OCI-LY7 (cell line): Measurements from ENCODE around the gene ENTPD1. TPM values are rescaled to one million over a fixed set of nuclear protein-coding genes. Genes with fewer than 3 reads are reported as not detected.
"Not testable (repeated sequence)": the region's sequence is repeated elsewhere in the genome, so short reads cannot be mapped to it uniquely, and the experiment has no call there.

Source experiments
- BruUV-seq: library from RNA; stranded (reverse); fragments of 400-500 nt; replicated peaks from 2 replicates; lab custom pipeline; 2021; lab: Mats Ljungman, UMichigan
- CTCF ChIA-PET: fragments of 300-600 bp; sonication (Branson Sonifier 250); formaldehyde crosslinking; loops from one replicate; lab custom pipeline; 2022; ENCODE audit warnings: antibody characterized with exemption; ENCODE audit not compliant: unreplicated experiment; lab: Charles Lee
- POLR2A ChIA-PET: fragments of 300-600 bp; sonication (Branson Sonifier 250); formaldehyde crosslinking; loops from one replicate; lab custom pipeline; 2022; ENCODE audit warnings: antibody characterized with exemption; lab: Charles Lee
- DNase-seq: peaks from one replicate; pipeline ENCODE4 v3.0.0-alpha.2; 2015; ENCODE audit warnings: low spot score
- H2AFZ ChIP-seq: fragments of 200-600 bp; sonication (generic), shearing (Covaris generic); 2 replicates; pipeline ENCODE4 v1.6.1; 2014; ENCODE audit warnings: mild to moderate bottlenecking, antibody characterized with exemption, low read length, moderate library complexity
- H3K27ac ChIP-seq: fragments of 200-600 bp; sonication (generic); 2 replicates; pipeline ENCODE4 v1.5.1; 2014; ENCODE audit warnings: mixed run types, low read depth, mild to moderate bottlenecking, moderate library complexity, low read length, inconsistent platforms; ENCODE audit not compliant: poor library complexity, severe bottlenecking
- H3K36me3 ChIP-seq: fragments of 200-600 bp; sonication (generic); 2 replicates; pipeline ENCODE4 v1.6.1; 2014; ENCODE audit warnings: mild to moderate bottlenecking, antibody characterized with exemption, low read length, moderate library complexity, mixed read lengths; ENCODE audit not compliant: insufficient read depth
- H3K4me1 ChIP-seq: fragments of 200-600 bp; sonication (generic); 2 replicates; pipeline ENCODE4 v1.5.1; 2014; ENCODE audit warnings: mild to moderate bottlenecking, low read length; ENCODE audit not compliant: insufficient read depth, poor library complexity, severe bottlenecking
- H3K4me2 ChIP-seq: fragments of 200-600 bp; sonication (generic); 2 replicates; pipeline ENCODE4 v1.6.1; 2014; ENCODE audit warnings: mild to moderate bottlenecking, low read length
- H3K4me3 ChIP-seq: fragments of 200-600 bp; sonication (generic); 2 replicates; pipeline ENCODE4 v1.5.1; 2014; ENCODE audit warnings: mild to moderate bottlenecking, low read depth, low read length; ENCODE audit not compliant: poor library complexity, severe bottlenecking
- H3K79me2 ChIP-seq: fragments of 200-600 bp; sonication (generic); 2 replicates; pipeline ENCODE4 v1.6.1; 2016; ENCODE audit warnings: low read depth, mild to moderate bottlenecking, low read length, moderate library complexity, mixed read lengths; ENCODE audit not compliant: insufficient read depth
- H3K9me2 ChIP-seq: fragments of 200-600 bp; sonication (generic); 2 replicates; pipeline ENCODE4 v1.6.1; 2016; ENCODE audit warnings: mild to moderate bottlenecking, low read length, mixed read lengths; ENCODE audit not compliant: insufficient read depth
- H3K9me3 ChIP-seq: fragments of 200-600 bp; sonication (generic); 2 replicates; pipeline ENCODE4 v1.6.1; 2014; ENCODE audit warnings: mild to moderate bottlenecking, mixed run types, low read length, mixed read lengths
- H4K20me1 ChIP-seq: fragments of 200-600 bp; sonication (generic); 2 replicates; pipeline ENCODE4 v1.6.1; 2014; ENCODE audit warnings: mild to moderate bottlenecking, antibody characterized with exemption, low read length, moderate library complexity, mixed read lengths; ENCODE audit not compliant: insufficient read depth
- CTCF ChIP-seq: fragments of 200-600 bp; sonication (generic); conservative IDR thresholded peaks from 2 replicates; pipeline ENCODE4 v1.5.1; 2014; ENCODE audit warnings: mild to moderate bottlenecking, antibody characterized with exemption, low read length, moderate library complexity, mixed read lengths
- EZH2phosphoT487 ChIP-seq: fragments of 200-600 bp; sonication (generic); IDR thresholded peaks from 2 replicates; pipeline ENCODE4 v1.6.1; 2018; ENCODE audit warnings: low read depth, borderline replicate concordance, mild to moderate bottlenecking, mixed run types, antibody characterized with exemption, low read length, moderate library complexity, mixed read lengths
- intact Hi-C: fragments of 100-400 bp; cut with micrococcal nuclease; formaldehyde crosslinking; loops from one replicate; pipeline ENCODE4 v1.10.0; 2022; ENCODE audit not compliant: unreplicated experiment
- total RNA-seq, 2 experiments: library from RNA; depleted of rRNA in 1 of 2; stranded (reverse); fragments of >200 nt in 1 of 2; shearing (Covaris generic) in 1 of 2; gene quantifications; 2 replicates each; pipeline ENCODE4 v1.2.3, GENCODE V29; 2014 to 2022

ENTPD1 gene
- total RNA-seq, 2 experiments from 2014 or later, result 5.1 to 6.7 TPM

- Histone ChIP-seq H3K79me2 (no peaks in the 10 kb centered on the region), H3K4me2 (no peak overlapping the region), H3K9me2 (no peaks in the 10 kb centered on the region), H3K4me1 (no peaks in the 10 kb centered on the region), H2AFZ (no peak overlapping the region), H3K27ac (no peak overlapping the region), H3K9me3 (no peaks in the 10 kb centered on the region), H3K36me3 (no peaks in the 10 kb centered on the region), H3K4me3 (no peak overlapping the region), H4K20me1 (no peaks in the 10 kb centered on the region)
- CTCF ChIA-PET, result interaction anchor here (0.6 kb wide), 1 partner anchor 72 kb away, joined by 3 read pairs; no protein-coding TSS in a partner anchor
- no peak for TF ChIP-seq EZH2phosphoT487
- TF ChIP-seq CTCF, result no peak
- no peak for DNase-seq
- POLR2A ChIA-PET, result no interaction called here
- intact Hi-C loops, result no loop called here
- no TSS peak for BruUV-seq
These were observed 40.5 kb downstream of the ENTPD1 start for GRCh38 chr10:95796504-95796903.

GRCh38 chr10:95798096-95798855 lies 42.3 kb downstream of the ENTPD1 start:
- H3K4me1 ChIP-seq, result no peaks in the 10 kb centered on the region
- intact Hi-C loops, result no loop called here
- H3K79me2 ChIP-seq, result no peaks in the 10 kb centered on the region
- H3K4me3 ChIP-seq, result no peak overlapping the region
- no peak for DNase-seq
- BruUV-seq, result no TSS peak
- no peaks in the 10 kb centered on the region for H3K36me3 ChIP-seq
- H2AFZ ChIP-seq, result no peak overlapping the region
- CTCF ChIA-PET, result no interaction called here
- no peak overlapping the region for H3K27ac ChIP-seq
- H3K9me2 ChIP-seq, result no peaks in the 10 kb centered on the region
- H3K4me2 ChIP-seq, result no peak overlapping the region
- H3K9me3 ChIP-seq, result no peaks in the 10 kb centered on the region
- POLR2A ChIA-PET, result no interaction called here
- TF ChIP-seq EZH2phosphoT487, result no peak
- no peak for TF ChIP-seq CTCF
- no peaks in the 10 kb centered on the region for H4K20me1 ChIP-seq

GRCh38 chr10:95800286-95800685 lies 44.3 kb downstream of the ENTPD1 start:
- H3K79me2 ChIP-seq, BruUV-seq, H3K4me1 ChIP-seq, H3K4me3 ChIP-seq, H4K20me1 ChIP-seq, H2AFZ ChIP-seq, DNase-seq, H3K4me2 ChIP-seq, H3K27ac ChIP-seq, POLR2A ChIA-PET, CTCF ChIA-PET, H3K36me3 ChIP-seq, H3K9me3 ChIP-seq, H3K9me2 ChIP-seq, intact Hi-C loops: not testable (repeated sequence)

- CTCF ChIA-PET, H3K36me3 ChIP-seq, DNase-seq, H3K79me2 ChIP-seq, H3K4me1 ChIP-seq, H3K4me2 ChIP-seq, H3K27ac ChIP-seq, H2AFZ ChIP-seq, H4K20me1 ChIP-seq, intact Hi-C loops, BruUV-seq, H3K9me3 ChIP-seq, H3K9me2 ChIP-seq, H3K4me3 ChIP-seq: not testable (repeated sequence)
- POLR2A ChIA-PET, result interaction anchor here (0.6 to 1.6 kb wide), 3 partner anchors 49 to 313 kb away, joined by 3 to 6 read pairs (median 3); no protein-coding TSS in a partner anchor
These were observed 50.9 kb downstream of the ENTPD1 start for GRCh38 chr10:95806687-95807380.
